ENCODE measurements around the gene THEM5.
"Not testable (repeated sequence)": the region's sequence is repeated elsewhere in the genome, so short reads cannot be mapped to it uniquely, and the experiment has no call there.

The THEM5 gene

DNA sequence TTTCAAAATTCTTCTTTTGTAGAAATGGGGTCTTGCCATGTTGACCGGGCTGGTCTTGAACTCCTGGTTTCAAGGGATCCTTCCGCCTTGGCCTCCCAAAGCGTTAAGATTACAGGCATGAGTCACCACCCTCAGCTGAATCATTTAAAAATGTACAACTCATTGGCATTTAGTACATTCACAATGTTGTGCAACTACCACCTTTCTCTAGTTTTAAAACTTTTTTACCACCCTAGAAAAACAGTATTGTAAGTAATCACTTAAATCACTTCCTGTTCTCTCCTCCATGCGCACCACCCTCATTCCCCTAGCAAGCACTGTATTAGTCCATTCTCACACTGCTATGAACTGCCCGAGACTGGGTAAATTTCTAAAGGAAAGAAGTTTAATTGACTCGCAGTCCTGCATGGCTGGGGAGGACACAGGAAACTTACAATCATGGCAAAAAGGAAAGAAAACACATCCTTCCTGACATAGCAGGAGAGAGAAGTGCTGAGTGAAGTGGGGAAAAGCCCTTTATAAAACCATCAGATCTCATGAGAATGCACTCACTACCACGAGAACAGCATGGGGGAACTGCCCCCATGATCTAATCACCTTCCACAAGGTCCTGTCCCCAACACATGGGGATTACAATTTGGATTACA lies 14.4 kb upstream of the THEM5 start:
- peak; percentile 91 for DNase-seq (ENCODE audit: low read depth)

DNA sequence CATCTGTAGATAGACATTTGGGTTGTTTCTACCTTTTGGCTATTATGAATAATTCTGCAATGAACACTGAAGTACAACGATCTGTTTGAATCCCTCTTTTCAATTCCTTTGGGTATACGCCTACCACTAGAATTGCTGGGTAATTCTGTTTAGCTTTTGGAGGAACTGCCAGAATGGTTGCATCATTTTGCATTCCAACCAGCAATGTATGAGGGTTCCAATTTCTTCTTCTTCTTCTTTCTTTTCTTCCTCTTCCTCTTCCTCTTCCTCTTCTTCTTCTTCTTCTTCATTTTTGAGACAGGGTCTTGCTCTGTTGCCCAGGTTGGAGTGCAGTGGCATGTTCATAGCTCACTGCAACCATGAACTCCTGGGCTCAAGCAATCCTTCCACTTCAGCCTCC lies 13.8 kb upstream of the THEM5 start:
- peak; percentile 57 for DNase-seq (ENCODE audit: low read depth)

DNA sequence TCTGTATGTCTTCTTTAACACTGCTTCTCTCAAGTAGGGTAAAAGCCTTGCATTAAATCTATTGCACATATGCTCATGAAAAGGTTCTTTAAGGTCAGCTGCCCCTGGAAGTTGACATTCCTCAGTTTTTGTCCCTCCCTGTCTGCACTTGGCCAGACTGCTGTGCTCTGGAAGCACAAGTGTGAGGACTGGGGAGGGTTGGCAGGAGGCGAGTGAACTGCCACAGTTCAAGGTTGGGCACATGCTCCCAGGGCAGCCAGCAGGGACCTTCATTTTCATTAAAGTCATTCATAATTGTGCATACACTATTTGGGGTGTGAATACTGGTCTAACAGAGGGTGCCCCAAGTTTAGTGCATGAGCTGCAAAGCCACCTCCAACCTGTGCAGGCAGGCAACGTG lies 10.9 kb upstream of the THEM5 start:
- no peak for DNase-seq (ENCODE audit: low read depth)

DNA sequence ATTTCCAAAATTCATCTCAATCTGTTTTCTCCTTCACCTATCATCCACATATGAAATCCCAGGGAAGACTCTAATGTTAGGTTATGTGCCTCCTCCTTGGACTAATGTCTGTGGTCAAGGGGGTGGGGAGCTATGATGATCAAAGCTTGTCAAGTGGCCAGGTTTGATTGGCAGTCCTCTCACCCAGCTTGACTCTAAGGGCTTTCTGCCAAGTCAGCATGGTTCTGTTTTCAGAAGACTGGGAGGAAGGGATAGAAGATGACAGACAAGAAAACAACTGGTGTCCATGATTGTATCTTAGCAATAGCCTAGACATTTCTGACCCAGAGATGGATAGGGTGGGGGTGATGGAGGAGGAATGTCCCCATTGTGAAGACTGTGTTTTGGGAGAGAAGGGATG lies 9.1 kb upstream of the THEM5 start:
- DNase-seq (ENCODE audit: low read depth), result no peak

DNA sequence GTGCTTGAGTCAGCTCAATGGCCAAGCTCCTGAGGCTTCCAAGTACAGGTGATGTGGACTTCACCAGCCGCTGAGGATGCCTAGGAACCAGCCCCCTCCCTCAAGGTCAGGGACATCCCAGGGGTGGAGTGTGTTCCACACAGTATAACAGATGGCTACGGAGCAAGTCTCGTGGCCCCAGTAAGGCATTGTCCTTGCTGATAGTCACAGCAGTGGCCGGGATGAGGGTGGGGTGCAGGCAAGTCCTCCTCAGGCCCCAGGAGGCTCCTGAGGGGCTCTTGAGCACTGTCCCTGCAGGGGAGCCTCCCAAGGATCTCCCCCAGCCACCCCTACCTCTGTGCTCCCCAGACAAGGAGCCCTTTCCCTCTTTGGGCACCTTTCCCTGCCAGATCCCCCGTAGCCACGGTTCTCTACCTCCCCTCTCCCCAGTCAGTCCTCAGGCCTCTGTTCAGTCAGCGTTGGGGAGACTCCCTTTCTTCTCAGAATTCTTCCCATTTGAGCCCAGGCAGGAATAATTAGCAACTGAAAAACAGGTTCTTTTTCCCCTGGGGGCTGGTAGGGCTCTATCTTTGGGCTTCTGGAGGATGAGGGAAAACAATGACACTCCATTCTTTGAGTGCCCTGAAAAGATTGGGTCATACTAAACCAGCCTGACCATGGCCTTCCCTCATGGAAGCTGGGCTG lies 7.1 kb upstream of the THEM5 start:
- DNase-seq (ENCODE audit: low read depth), result no peak

DNA sequence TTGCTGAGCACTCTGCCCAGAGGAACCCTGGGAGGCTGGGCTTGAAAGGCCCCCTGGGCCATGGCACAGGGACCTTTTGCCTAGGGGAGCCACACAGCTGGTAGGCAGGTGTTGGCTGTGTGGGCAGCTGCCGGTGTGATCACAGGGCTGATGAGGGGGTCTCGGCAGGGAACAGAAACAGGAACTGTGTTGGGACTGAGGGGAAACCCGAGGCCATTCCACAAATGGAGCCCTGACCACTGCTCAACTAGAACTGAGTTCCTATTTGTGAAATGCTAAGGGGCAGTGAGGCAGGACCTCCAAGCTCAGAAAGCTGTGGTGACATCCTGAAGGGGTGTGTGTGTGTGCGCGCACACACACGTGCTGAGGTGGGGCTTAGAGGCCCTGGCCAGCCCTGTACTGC lies 6.4 kb upstream of the THEM5 start:
- DNase-seq (ENCODE audit: low read depth), result no peak

DNA sequence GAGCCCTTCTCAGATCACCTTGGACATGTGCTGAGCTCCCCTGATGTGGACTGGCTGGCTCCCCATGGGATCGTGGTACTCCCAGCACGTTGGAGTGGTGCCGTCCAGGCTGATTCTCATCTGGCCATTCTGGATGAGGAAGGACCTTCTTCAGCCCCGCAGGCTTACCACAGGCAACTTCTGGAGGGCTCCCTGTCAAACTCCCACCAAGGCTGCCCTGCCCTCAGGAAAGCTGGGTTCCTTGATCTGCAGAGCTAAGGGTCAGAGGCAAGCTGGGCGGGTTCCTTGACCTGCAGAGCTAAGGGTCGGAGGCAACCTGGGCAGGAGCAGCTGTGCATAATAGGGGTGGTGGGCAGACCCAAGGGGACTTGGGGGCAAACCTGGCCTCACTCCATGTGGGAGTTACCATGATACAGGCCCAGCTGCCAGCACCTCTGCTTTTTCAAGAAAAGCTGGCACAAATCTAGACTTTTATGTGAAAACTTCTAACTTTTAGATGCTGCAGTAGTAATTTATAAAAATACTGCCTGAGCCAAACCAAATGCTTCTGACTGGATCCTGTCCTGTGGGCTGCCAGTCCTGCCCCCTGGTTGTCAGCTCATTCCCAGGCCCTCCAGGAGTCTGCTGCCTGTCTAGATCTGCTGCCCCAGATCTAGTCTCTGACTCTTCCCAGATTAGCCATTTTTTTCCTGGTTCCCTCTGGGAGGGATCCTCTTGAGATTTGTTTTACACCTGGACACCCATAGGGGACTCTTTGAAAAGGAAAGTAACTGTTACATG lies 5.6 kb upstream of the THEM5 start:
- DNase-seq (ENCODE audit: low read depth), result no peak

DNA sequence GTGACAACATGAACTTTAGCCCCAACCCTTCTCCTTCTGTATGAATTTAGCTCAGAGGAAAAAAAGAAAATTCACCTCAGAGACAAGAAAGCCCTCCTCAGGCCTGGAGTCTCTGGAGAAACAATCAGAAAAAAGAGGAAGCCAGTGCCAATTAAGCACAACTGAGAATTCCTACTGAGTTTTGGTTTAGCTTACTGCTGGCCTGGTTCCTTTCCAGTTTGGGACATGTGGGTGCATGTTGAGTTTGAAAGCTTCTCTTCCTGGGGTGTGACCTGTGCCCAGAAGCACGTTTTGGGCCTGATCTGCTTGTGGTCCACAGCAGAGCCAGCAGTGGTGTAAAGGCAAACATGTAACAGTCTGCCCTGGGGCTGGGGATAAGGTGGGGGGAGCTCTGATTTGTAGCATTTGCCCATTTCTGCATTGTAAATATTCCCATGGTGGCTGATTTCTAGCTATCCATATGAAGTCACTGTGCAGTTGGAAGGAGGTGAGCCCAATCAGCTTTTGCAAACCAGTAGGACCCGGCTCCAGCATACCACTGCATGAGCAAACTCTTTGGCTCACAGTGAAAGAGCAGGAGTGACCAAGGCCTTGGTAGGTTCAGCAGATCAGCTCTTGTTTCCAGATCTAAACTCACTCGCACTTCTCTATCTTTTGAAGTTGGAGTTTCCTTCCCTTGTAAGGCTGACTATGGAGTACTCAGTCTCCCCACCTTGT lies 4.7 kb upstream of the THEM5 start:
- DNase-seq (ENCODE audit: low read depth), result peak; percentile 44

DNA sequence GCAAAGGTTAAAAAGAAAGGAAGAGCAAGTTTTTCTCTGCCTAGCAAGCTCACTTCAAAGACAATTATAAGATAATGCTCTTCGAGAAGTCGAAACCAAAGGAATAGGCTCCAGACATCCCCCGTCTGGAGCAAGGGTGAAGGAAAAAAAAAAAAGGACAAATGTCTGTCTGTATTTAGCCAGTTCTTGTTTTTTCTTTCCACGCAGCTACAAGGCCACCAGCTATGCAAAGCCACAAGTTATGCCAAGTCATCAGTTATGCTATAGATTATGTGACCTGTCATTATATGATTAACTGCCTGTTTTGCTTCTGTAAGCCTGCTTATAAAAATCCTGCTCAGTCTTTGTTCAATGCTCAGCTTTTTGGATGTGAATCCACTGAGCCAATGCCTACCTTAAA lies 2.4 kb upstream of the THEM5 start:
- DNase-seq (ENCODE audit: low read depth), result no peak

DNA sequence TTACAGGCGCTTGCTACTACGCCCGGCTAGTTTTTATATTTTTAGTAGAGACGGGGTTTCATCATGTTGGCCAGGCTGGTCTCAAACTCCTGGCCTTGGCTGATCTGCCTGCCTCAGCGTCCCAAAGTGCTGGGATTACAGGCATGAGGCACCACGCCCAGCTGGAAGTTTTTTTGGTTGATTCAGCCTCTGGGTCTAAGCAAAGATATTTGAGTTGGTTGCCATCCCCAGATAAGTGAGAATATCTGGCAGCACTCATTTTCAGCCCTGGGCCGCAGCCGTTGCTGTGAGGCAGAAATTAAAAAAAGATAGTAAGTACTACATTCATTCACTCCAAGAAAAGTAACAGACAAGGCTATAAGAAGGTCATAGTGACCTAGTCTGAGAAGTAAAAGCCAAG lies 2.0 kb upstream of the THEM5 start:
- not testable (repeated sequence) for DNase-seq (ENCODE audit: low read depth)

DNA sequence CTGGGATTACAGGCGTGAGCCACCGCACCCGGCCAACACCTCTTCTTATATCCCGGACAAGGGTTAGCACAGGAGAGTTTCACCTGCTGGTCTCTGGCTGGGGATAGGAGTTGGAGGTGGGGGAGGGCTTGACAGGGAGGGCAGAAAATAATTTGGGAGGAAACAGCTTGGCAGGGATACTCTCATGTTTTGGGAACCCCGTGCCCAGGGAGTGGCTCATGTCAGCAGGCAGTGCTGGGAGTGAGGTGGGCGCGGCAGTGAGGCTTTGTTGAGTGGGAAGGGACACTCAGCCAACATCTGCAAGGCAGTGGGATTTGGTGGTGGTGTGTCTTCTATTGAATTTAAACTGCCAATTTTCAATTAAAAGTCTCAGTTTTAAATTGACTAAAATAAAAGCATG lies 1.1 kb upstream of the THEM5 start:
- DNase-seq (ENCODE audit: low read depth), result no peak

DNA sequence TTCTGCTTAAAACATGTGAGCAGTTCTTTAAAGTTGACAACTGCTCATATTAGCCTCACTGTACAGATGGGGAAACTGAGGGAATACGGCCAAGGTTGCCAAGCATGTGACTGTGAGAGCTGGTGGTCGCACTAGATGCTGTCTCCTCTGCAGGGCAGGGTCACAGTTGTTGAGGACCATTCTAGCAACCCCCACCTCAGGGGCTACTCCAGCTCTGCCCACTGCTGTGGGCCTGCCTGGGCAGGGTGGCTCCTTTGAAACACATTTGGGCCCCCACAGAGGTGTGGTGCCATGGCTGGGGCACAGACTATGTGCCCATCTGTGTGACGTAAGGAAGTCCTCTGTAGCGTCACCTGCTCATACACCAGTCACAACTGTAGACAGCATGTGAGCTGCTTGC lies 779 bp downstream of the THEM5 start:
- DNase-seq (ENCODE audit: low read depth), result no peak

DNA sequence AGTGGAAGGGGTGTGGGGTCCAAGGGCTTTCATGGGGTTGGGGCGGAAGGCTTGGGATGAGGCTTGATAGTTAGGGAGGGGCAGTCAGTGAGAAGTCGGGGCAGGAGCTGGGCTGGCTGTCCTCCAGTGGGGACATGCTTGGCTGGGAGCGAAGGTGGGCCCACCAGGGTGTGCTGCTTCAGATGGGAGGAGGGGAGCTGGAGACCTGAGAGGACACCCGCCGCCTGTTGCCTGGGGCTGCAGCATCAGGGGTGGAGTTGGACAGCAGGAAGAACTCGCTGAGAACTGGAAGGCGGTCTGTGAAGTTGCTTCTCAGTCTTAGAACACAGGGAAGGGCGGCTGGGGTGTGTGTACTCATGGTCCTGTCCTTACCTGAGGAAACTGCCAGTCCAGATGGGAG lies 1.6 kb downstream of the THEM5 start:
- no peak for DNase-seq (ENCODE audit: low read depth)

DNA sequence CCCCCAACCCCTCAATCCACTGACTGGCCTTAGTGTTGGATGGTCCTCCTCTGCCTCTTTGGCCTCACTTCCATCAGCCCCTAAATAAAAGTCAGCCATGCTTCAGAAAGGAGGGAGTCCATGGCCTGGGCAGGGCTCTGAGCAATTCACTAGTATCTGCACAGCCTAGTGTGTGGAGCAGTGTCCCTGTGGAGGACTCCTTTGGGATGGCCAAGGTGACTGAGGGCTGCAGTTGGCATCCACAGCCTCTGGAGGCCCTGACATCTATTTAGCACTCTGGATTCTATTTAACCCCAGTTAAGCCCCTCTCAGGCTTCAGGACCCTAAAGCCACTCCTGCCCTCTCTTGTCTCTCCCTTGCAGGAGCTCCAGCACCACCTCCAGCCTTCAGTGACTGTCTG lies 3.6 kb downstream of the THEM5 start:
- no peak for DNase-seq (ENCODE audit: low read depth)

DNA sequence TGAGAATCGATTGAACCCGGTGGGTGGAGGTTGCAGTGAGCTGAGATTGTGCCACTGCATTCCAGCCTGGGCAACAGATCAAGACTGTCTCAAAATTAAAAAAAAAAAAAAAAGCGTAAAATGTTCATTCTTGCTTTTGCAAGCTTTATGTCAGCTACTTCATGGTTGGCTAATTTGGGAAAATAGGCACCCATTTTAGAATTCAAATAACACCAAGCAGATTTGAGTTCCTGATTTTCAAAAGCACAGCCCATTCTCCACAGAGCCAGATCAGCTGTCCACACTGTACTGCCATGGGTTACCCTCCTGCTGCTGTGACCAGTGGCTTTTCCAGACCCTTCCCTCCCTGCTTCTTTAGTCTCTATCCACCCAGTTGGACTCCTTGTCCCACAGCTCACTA lies 4.4 kb downstream of the THEM5 start:
- DNase-seq (ENCODE audit: low read depth), result no peak

DNA sequence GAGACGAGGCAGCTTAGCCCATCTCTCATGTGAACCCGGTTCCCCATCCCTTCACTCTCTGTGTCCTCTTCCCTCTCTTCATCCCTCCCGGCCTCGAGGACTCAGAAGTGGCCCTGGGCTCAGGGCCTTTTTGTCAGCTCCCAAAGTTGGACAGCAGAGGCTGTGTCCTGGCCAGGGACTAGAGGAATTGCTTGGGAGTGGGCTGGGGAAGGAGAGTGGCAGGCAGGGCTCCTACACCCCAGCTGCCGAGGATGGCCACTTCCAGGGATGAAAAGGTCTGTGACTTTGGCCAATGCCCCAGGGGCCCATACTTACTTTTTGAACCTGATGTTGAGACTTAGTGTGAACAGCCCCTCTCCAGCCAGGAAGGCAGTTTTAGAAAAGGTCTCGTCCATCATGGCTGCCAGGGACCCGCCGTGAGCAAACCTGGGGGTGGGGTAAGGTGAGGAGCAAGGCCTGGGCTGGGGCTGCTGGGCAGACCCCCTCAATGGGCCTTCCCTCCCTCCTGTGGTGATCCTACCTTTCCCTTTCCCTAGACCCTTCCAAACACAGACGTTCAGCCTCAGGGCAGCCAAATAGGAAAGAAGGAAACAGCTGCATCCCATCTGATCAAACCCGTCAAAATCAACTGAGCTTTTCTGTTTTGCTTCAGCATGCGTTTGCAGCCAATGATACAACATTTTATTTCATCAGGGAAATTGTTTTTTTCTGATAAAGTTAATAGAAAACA lies 5.5 kb downstream of the THEM5 start:
- DNase-seq (ENCODE audit: low read depth), result no peak

DNA sequence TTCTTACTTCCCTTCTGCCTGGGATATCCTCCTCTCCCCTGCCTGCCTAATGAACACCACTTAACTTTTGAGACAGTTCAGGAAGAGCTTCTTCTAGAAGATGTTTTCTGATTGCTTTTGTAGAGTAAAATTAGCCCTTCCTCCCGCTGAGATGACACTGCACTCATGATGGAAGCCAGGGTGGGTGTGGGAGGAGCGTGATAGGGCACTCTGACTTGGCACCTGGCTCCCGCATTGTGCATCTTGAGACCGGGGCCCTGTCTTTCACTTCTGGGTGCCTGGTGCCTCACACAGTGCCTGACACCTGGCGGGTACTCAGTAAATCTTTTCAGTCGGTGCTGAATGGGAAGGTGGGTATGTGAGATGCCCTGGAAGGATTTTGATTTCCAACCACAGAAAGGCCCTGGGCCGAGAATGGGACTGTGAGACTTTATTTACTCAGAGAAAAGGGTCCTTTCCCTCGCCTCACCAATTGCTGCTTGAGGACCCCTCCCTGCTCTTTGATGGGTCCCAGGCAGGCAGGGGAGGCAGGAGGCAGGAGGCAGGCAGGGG lies 6.8 kb downstream of the THEM5 start:
- no peak for DNase-seq (ENCODE audit: low read depth)

DNA sequence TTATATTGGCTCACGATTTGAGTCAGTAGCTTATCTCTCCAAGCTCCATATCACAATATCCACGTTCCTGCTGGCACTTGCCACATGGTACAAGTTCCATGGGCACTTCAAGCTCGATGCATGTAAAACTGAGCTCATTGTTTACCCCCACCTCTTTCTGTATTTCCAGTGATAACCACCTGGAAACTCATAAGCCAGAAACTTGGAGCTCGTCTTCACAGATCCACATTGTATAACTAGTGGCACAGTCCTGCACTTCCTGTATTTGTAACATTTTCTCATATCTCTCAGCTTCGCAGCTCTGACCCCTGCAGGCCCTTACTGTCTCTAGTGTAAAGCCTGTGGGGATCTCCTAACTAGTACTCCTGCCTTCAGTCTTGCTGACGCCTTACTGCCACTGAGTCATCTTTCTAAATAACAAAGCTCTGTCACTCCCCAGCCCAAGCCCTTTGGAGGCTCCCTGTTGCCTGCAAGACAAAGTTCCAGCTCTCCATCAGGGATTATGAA lies 7.4 kb downstream of the THEM5 start:
- DNase-seq (ENCODE audit: low read depth), result peak; percentile 74

DNA sequence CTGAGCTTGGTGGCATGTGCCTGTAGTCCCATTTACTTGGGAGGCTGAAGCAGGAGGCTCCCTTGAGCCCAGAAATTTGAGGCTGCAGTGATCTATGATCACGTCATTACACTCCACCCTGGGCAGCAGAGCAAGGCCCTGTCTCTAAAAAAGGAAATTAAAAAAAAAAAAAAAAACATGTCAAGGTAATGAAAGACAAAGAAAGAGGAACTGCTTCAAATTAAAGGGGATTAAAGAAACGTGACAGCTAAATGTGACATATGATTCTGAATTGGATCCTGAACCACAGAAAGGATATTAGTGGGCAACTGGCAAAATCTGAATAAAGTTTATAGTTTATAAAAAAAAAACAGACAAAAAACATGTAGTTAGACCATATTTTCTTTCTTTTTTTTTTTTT lies 10.1 kb downstream of the THEM5 start:
- no peak for DNase-seq (ENCODE audit: low read depth)

DNA sequence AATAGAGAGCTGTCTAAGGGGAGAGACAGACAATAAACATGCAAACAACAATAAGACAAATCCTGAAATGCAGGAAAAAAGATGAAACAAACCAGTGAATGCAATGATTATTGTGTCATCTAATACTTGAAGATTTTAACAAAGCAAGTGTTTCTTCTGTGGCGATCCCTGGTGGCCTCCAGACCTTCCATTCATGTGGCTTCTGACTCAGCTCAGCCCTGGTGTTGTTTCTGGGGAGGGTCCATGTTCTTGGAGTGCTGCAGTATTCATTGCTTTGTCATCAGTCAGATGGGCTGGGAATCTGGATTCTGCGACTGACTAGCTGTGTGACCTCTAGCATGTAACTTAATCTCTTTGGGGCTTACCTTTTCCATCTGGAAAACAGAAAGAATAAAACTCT lies 12.4 kb downstream of the THEM5 start:
- DNase-seq (ENCODE audit: low read depth), result peak; percentile 78

DNA sequence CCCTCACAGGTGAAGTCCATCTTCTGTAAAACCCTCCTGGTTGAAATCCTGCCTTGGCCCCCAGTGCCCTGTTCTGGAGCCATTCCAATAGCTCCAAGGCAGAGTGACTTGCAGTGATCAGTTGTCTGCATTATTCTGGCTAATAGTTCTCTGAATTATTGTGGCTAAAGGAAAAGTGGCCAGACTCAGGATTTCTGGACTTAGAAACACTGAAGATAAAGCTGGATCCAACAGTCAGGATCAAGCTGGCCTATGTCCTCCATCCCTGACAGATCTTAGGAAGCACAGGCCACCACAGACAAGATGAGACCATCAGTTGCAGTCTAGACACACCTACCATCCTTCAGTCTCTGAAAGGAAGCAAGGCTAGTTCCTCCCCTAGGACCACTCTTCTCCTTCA lies 13.1 kb downstream of the THEM5 start:
- DNase-seq (ENCODE audit: low read depth), result no peak
